GM18511 (cell line): Measurements from ENCODE around the gene PAK5.

Experiments used
- ATAC-seq: cut with Tn5 transposase; IDR thresholded peaks from one replicate; pipeline ENCODE4 v1.9.1; 2021; ENCODE audit warnings: mild to moderate bottlenecking, moderate library complexity; ENCODE audit not compliant: unreplicated experiment

Gene PAK5

DNA sequence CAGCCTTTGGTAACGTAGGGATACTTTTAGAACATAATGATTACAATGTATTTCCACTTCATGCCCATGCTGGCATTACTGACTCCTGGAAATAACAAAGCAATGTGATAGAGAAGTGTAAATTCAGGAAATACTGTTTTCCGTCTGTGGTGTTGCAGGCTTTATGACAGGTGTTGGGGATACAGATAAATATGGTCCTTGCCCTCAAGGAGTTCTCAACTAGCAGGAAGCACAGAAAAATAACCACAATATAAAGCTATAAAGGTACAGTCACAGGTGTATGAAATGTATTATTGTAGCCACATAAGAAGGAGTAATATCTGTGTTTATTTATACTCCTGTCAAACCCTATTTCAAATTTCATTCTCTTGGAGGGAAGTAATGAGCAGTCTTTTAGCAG lies 337.4 kb downstream of the PAK5 start:
- ATAC-seq, result no peak

DNA sequence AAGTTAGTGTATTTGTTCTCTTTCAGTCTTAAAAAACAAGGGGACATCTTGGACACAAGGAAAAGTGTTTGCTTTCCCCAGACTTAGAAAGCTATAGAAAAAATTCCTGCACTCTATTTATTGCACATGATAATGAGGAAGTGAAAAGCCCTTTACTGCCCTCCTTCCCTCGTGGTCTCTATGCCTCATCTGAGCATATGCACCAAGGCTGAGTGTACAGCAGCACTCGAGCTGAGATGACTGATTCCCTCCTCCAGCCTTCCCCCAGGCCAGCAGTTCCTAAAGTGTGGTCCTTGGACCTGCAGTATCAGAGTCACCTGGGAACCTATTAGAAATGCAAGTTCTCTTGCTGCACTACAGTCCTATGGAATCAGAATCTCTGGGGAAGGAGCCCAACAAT lies 338.8 kb downstream of the PAK5 start:
- no peak for ATAC-seq

DNA sequence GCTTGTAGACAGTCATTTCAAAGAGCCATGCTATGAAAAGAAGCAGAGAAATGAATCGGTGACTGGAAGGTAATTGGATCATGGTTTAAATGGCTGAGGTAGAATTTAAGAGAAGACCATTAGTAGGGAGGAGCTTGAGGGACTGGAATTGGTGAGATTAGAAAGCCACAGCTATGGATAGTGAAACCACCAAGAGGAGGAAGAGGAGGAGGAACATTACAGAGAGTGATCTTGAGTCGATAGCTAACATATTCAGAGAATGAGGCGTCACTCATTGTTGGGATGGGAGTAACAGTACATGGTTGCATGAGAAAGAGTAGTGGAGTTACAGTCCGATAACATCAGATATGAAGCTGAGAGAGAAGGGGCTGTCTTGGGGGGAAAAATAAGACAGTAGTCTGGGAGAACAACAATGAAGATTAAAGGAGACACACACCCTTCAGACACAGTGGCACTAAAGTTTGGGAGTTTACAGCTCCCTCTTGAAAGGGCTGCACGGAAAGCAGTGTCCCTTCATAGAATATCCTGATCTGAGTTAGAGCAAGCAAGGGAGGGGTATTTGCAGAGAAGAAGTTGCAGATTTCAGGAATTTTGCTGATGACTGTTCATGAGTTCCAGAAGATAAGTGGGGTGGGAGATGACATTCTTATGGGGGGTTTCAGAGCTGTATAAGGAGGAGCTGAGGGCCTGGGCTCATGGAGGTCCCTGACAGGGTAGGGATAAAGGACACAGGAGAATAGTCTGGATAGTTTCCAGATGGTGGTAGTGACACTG lies 339.6 kb downstream of the PAK5 start:
- no peak for ATAC-seq

DNA sequence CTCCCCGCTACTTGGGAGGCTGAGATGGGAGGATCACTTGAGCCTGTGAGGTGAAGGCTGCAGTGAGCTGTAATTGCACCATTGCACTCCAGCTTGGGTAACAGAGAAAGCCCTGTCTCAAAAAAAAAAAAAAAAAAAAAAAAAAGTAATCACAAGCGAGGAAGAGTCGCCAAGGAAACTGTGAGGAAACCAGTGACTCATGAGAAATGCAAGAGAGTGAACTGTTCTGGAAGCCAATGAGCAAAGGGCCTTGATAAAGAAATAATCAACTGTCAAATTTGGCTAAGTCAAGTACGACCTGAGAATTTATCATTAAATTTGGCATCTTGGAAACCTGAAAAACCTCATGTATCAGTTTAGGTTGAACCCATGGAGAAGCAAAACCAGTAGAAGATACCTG lies 340.6 kb downstream of the PAK5 start:
- no peak for ATAC-seq

DNA sequence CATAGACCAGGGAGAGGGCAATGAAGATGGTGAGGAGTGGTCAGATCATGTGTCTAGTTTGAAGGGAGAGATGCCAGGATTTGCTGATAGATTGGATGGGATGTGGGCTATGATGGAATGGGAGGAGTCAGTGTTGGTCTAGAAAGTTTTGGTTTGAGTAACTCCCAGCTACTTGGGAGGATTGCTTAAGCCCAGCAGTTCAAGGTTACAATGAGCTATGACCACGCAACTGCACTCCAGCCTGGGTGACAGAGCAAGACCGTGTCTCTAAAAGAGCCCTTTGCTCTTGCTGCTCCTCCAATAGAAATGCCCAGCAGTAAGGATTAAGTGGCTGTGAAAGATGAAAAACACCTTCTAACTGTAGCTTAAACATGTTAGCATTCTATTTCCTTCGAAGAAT lies 342.7 kb downstream of the PAK5 start:
- no peak for ATAC-seq

DNA sequence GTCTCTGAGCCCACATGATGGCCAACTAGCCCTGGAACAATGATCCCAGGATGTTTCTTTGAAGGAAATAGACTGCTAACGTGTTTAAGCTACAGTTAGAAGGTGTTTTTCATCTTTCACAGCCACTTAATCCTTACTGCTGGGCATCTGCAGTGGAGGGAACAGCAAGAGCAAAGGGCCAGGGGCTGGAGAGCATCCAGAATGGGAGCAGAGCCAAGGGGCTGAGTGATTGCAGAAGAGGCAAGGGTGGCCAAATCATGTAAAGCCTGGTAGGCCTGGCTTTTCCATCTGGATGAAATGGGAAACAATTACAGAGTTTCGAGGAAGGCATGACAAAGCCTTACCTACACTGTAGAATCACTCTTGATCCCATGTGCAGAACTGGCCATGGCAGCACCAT lies 343.2 kb downstream of the PAK5 start:
- ATAC-seq, result no peak

DNA sequence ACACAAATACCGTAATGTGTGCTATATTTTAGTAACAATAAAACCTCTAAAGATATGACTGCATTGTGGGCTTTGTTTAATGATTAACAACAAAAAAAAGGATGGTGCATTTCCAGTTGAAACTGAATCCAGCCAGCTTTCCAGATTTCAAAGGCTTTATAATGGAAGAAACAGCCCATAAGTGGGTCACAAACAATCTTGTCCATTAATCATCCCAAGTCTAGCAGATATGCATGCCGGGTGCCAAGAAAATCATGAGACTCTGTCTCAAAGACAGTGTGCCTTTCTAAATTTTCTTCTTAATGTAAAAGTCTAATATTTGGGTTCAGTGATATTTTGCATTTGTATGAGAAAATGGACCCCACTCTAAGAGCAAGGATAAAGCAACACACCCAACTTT lies 345.1 kb downstream of the PAK5 start:
- ATAC-seq, result no peak

DNA sequence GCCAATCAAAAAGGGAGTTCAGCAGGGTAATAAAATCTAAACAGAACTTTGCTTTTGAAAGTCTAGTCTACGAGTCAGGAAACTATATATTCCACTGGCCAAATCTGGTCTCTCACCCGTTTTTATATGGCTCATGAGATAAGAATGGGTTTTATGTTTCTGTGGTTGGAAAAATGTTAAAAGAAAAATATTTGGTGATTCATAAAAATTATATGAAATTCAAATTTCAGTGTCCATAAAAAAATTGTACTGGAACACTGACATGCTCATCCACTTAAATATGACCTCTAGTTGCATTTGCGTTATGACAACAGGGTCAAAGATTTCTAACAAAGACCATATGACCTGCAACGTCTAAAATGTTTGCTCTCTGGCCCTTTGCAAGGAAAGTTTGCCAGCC lies 346.8 kb downstream of the PAK5 start:
- ATAC-seq, result no peak

DNA sequence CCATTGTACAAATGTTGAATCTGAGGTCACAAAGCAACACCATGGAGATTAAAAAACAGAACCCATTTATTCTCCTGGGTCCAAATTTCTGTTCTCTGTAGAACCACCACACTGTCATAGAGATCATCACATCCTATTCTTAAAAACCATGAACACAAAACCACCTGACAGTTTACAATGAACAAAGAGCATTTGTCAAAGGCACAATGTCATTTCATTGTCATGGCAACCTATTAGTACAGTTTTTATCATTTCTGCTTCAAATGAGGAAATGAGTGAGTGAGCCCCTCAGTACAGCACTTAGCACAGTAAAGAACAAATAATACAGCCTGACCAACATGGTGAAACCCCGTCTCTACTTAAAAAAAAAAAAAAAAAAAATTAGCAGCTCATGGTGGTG lies 347.6 kb downstream of the PAK5 start:
- no peak for ATAC-seq

DNA sequence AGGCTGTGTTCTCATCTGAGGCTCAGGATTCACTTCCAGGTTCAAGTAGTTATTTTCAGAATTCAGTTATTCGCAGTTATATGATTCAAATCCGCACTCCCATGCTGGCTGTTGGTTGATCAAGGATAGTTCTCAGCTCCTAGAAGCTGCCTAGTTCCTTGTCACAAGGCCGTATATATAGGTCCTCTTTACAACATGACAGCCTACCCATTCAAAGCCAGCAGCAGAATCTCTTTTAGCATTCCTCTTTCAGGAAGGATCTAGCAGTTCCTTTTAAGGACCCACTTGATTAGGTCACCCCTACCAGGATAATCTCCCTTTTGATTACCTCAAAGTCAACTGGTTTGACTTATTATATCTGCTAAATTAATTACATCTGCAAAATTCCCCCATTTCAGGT lies 348.2 kb downstream of the PAK5 start:
- no peak for ATAC-seq

DNA sequence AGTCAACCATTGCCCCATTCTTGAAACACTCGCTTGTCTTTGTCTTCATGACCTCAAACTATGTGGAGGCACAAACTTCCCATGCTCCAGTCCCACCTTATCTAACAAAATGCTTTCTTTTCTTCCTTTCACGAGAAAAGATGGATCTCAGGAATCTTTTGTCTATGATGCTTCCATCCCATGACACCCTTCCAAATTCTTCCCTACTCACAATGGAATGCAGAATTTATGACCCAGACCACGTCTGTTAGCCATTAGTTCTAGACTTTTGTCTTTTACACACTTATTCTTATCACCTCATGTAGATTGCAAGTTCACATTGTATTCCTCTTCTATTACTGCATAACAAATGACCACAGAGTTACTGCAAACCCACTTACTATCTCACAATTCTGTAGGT lies 348.7 kb downstream of the PAK5 start:
- no peak for ATAC-seq

DNA sequence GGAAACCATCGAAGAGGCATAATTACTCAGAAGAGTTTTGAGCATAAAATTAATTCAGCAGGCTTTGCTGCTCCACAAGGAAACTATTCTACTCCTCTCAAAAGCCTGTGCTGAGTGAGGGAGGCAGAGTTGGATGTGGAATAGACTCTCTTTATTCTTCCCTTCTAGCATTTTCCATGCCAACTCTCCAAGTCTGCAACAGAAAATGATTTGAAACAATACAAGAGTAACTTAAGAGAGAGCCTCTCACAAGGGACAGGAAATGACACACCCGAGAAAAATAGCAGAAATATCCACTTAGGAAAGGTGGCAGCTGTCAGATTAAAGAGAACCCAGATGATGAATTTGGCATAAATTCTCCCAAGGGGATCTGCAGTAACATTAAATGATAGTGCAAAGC lies 350.8 kb downstream of the PAK5 start:
- no peak for ATAC-seq
